ENCODE results near the gene LINC00305. TPM values are rescaled to one million over a fixed set of nuclear protein-coding genes. Genes with fewer than 3 reads are reported as not detected.

Gene LINC00305
- total and polyA plus RNA-seq, 12 donors, result not detected

GRCh38 chr18:64164883-64165282, 16.0 kb upstream of the LINC00305 start:
- H3K36me3 ChIP-seq, result no peaks in the 10 kb centered on the region
- TF ChIP-seq CTCF (IDR thresholded peaks at IDR 0.05), result no peak
- intact Hi-C loops (cut with DNase I), result no loop called here
- ATAC-seq (no peak), DNase-seq (no peak)
- no peaks in the 10 kb centered on the region for H3K9me3 ChIP-seq
- H3K4me3 ChIP-seq, result no peak overlapping the region
- no peaks in the 10 kb centered on the region for H3K27me3 ChIP-seq
- H3K4me1 ChIP-seq, result no peaks in the 10 kb centered on the region
- 88 to 89% methylated on average over 4 of the region's 4 CpGs for WGBS, 2 donors
- H3K27ac ChIP-seq, result no peak overlapping the region

- ATAC-seq (no peak), DNase-seq (no peak)
- Histone ChIP-seq H3K4me3 (no peak overlapping the region), H3K4me1 (no peaks in the 10 kb centered on the region), H3K27me3 (peaks cover 0 to 10% (median 0%) of the 10 kb centered on the region in 7 donors), H3K27ac (no peak overlapping the region), H3K9me3 (no peaks in the 10 kb centered on the region), H3K36me3 (no peaks in the 10 kb centered on the region)
- TF ChIP-seq CTCF (IDR thresholded peaks at IDR 0.05), result no peak
- intact Hi-C loops (cut with DNase I), result no loop called here
- WGBS, 2 donors, result 85 to 93% methylated on average over 11 of the region's 11 CpGs
Observed at GRCh38 chr18:64149916-64150438, 1.1 kb upstream of the LINC00305 start.

GRCh38 chr18:64142904-64143303, 6.0 kb downstream of the LINC00305 start:
- no peaks in the 10 kb centered on the region for H3K36me3 ChIP-seq

GRCh38 chr18:64137914-64138313, 11.0 kb downstream of the LINC00305 start:
- no peaks in the 10 kb centered on the region for H3K27me3 ChIP-seq
- DNase-seq (no peak), ATAC-seq (no peak)
- no peaks in the 10 kb centered on the region for H3K9me3 ChIP-seq
- intact Hi-C loops (cut with DNase I), result no loop called here
- H3K27ac ChIP-seq, result no peak overlapping the region
- no peak for TF ChIP-seq CTCF (IDR thresholded peaks at IDR 0.05)
- 64 to 76% methylated on average over 1 of the region's 1 CpG for WGBS, 2 donors
- H3K4me1 ChIP-seq, result no peaks in the 10 kb centered on the region
- H3K4me3 ChIP-seq, result no peak overlapping the region
- H3K36me3 ChIP-seq, result no peaks in the 10 kb centered on the region

More at GRCh38 chr18:64142904-64143303, 6.0 kb downstream of the LINC00305 start:
- ATAC-seq (no peak), DNase-seq (no peak)
- intact Hi-C loops (cut with DNase I), result no loop called here
- H3K27ac ChIP-seq, result no peak overlapping the region
- no peaks in the 10 kb centered on the region for H3K9me3 ChIP-seq
- no peaks in the 10 kb centered on the region for H3K27me3 ChIP-seq
- no peaks in the 10 kb centered on the region for H3K4me1 ChIP-seq
- 87 to 97% methylated on average over 1 of the region's 1 CpG for WGBS, 2 donors
- H3K4me3 ChIP-seq, result no peak overlapping the region
- TF ChIP-seq CTCF (IDR thresholded peaks at IDR 0.05), result no peak
